Choroid plexus epithelial cell (primary cell): ENCODE measurements around the gene ETV1.
A peak's percentile ranks its signal among the peaks of the same experiment; 100 is the strongest.

Experiments
- DNase-seq: peaks from one replicate; pipeline ENCODE4 v3.0.0-alpha.2; 2010; ENCODE audit warnings: low read depth
- H3K4me3 ChIP-seq: 2 replicates; pipeline ENCODE4 v1.5.1; 2011; ENCODE audit warnings: low read depth, mild to moderate bottlenecking, control low read depth, low read length, moderate library complexity
- TF ChIP-seq, protein P1 (sequence below): conservative IDR thresholded peaks from 2 replicates; pipeline ENCODE4 v1.5.1; 2011; ENCODE audit warnings: low read depth, mild to moderate bottlenecking, control low read depth, inconsistent platforms, low read length, moderate library complexity

The ETV1 gene

DNA sequence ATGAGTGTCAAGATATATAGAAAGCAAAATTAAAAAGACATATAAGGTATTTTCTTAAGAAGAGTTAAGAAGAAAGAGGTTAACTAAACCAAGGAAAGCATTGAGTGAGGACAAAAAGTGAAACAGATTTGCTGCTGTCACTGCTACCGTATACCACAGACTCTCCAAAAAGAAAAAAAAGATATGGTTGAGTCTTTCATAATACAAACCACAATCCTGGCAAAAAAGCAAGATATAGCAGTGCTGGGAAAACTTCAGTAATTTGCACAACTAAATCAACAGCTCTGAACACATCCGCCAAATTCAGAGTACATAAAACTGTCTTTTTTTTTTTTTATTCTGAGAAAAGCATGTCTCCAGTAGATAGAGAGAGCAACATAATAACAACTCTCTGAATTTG is 114.7 kb downstream of the ETV1 start:
- peak; percentile 91 for DNase-seq
- no peak overlapping the region for H3K4me3 ChIP-seq
- TF ChIP-seq, protein P1, sequence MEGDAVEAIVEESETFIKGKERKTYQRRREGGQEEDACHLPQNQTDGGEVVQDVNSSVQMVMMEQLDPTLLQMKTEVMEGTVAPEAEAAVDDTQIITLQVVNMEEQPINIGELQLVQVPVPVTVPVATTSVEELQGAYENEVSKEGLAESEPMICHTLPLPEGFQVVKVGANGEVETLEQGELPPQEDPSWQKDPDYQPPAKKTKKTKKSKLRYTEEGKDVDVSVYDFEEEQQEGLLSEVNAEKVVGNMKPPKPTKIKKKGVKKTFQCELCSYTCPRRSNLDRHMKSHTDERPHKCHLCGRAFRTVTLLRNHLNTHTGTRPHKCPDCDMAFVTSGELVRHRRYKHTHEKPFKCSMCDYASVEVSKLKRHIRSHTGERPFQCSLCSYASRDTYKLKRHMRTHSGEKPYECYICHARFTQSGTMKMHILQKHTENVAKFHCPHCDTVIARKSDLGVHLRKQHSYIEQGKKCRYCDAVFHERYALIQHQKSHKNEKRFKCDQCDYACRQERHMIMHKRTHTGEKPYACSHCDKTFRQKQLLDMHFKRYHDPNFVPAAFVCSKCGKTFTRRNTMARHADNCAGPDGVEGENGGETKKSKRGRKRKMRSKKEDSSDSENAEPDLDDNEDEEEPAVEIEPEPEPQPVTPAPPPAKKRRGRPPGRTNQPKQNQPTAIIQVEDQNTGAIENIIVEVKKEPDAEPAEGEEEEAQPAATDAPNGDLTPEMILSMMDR = no peak

- DNase-seq = no peak
- no peak overlapping the region for H3K4me3 ChIP-seq
- TF ChIP-seq, protein P1 = no peak
Observed at GRCh38 chr7:13872709-13873108, 116.8 kb downstream of the ETV1 start.

GRCh38 chr7:13871008-13871407 is 118.5 kb downstream of the ETV1 start:
- TF ChIP-seq, protein P1 = no peak
- no peak overlapping the region for H3K4me3 ChIP-seq
- no peak for DNase-seq

DNA sequence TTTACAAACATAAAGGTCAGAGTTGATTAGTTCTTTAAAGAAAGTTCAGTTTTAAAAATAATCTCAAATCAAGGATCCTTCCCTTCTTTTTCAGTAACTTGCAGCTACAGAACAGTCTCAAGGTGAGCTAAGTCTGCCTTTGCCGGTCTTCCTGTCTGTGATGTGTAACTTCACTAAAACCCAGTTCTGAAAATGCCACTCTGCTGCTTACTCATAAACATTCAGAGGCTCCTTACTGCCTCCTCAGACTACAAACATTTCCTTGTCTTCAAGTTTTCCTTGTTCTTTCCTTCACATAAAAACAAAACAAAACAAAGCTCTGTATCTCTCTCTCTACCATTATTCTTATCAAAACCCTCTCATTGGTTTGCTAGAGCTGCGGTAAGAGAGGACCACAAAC is 128.7 kb downstream of the ETV1 start:
- H3K4me3 ChIP-seq = no peak overlapping the region
- TF ChIP-seq, protein P1 = no peak

DNA sequence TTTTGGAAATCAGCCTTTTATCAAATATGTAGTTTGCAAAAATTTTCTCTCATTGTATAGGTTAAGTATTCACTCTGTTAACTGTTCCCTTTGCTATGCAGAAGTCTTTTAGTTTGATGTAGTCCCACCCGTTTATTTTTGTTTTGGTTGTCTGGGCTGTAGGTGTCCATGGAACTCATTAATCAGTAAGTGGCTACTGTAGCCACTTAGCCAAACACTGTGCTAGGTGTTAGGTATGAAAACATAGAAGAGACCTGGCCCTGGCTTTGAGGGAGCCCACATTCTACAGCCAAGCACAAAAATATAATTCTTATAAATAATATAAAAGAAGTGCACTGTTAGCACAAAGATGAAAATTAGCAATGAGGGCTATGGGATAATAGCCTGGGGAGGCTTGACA is 133.5 kb downstream of the ETV1 start:
- no peak overlapping the region for H3K4me3 ChIP-seq
- TF ChIP-seq, protein P1 = no peak
- DNase-seq = no peak

More for the DNA sequence above, 128.7 kb downstream of the ETV1 start:
- no peak for DNase-seq

DNA sequence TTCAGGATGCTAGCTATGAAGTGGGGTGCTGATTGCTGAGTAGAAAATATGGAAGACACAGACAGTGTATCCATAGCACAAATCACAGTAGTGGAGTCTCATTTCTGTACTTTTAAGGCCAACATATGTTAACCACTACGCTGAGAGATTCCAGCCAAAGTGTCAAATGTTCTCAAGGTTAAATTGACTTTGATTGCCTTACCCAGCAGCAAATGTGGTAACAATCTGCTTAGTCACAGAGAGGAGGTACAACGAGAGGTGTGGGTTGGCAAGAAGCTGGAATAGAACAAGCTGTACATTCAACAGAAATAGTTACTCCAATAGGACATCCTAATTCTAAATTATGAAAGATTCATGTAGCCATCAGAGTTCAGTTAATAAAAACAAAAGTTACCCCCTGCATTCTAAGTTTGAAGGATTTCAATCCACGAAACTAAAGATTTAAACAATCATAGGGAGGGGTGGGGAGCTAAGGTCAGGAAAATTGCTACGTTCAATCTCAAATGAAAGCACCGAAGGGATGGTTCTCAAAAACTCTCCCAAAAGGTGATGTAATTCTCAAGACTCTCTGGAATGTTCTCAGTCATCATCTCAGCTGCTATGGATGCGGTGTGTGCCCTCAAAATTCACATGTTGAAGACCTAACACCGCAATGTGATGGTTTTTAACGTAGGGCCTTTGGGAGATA is 137.0 kb downstream of the ETV1 start:
- peak; percentile 80 for DNase-seq
- TF ChIP-seq, protein P1 = no peak
- no peak overlapping the region for H3K4me3 ChIP-seq

- DNase-seq = peak; percentile 85
- no peak overlapping the region for H3K4me3 ChIP-seq
- TF ChIP-seq, protein P1 = no peak
Observed at GRCh38 chr7:13851736-13852135, 137.7 kb downstream of the ETV1 start.
